Right cardiac atrium (tissue), 5 donors: ENCODE measurements around the gene STRIP1. TPM values are rescaled to one million over a fixed set of nuclear protein-coding genes. Genes with fewer than 3 reads are reported as not detected.

ENCODE experiments used
- ATAC-seq, 2 donors: fragments of 200-7000 bp; cut with Tn5 transposase; one replicate each; pipeline versions ENCODE4 v1.8.0 to v1.9.1; 2020; ENCODE audit warnings: moderate library complexity in 2 of 2, mild to moderate bottlenecking in 1 of 2
- DNase-seq, 3 donors: peaks; one replicate each; pipeline ENCODE4 v3.0.0-alpha.2; 2020
- H3K27ac ChIP-seq: one replicate; pipeline ENCODE4 v1.5.1; 2013; ENCODE audit warnings: mild to moderate bottlenecking, low read length, control low read depth, moderate library complexity
- H3K27me3 ChIP-seq: one replicate; pipeline ENCODE4 v1.6.1; 2013; ENCODE audit not compliant: control insufficient read depth, insufficient read depth
- H3K4me1 ChIP-seq: one replicate; pipeline ENCODE4 v1.6.1; 2013; ENCODE audit warnings: low read length; ENCODE audit not compliant: control insufficient read depth, insufficient read depth
- H3K4me3 ChIP-seq: one replicate; pipeline ENCODE4 v1.5.1; 2013; ENCODE audit warnings: low read length, control low read depth
- H3K9me3 ChIP-seq: one replicate; pipeline ENCODE4 v1.6.1; 2013; ENCODE audit warnings: low read length; ENCODE audit not compliant: control insufficient read depth
- WGBS: extraction: QIAGEN DNeasy Blood & Tissue Kit; methylation state at CpG from one replicate; pipeline ENCODE4 v1.1.7; 2013; 5-methylcytosine and 5-hydroxymethylcytosine counted together
- intact Hi-C, 4 donors: fragments of 100-400 bp; cut with DNase I; formaldehyde crosslinking; loops; one replicate each; pipeline versions ENCODE4 v1.11.0 to v1.14.0; 2022 to 2023
- polyA plus RNA-seq: library from polyadenylated mRNA; stranded (reverse); fragments of 200-250 nt; gene quantifications from one replicate; pipeline ENCODE4 v1.2.3, GENCODE V29; 2013
- total RNA-seq, 4 donors: library from RNA; stranded (reverse); fragmentation: NEBNext Ultra II Directional; extraction: Animal tissue kit (Norgen Biotek cat#: 25700); gene quantifications; one replicate each; pipeline ENCODE4 v1.2.1, GENCODE V29; 2021
- donor health status: healthy with polysubstance abuse.
- donor health status: DM: no; HTN: yes; CAD: no.
- donor health status: DM: no; HTN: no; CAD: no.
- donor health status: DM: no; HTN: yes; CAD: no; lungs with severe emphysema.
- donor health status: DM: yes; HTN: yes; CAD: no.

The STRIP1 gene
- total and polyA plus RNA-seq, 5 donors: 10.8 to 20.5 (median 18.6) TPM

- no peak for ATAC-seq
- 71% methylated on average over 4 of the region's 4 CpGs for WGBS
- no peak for DNase-seq
Measured at GRCh38 chr1:110086961-110087360, 52.5 kb downstream of the STRIP1 start.

GRCh38 chr1:110087812-110088738 lies 53.7 kb downstream of the STRIP1 start:
- intact Hi-C loops: no loop called here
- H3K27ac ChIP-seq: no peak overlapping the region
- WGBS: 54% methylated on average over 15 of the region's 15 CpGs
- H3K27me3 ChIP-seq: no peaks in the 10 kb centered on the region
- H3K4me1 ChIP-seq: no peaks in the 10 kb centered on the region
- no peaks in the 10 kb centered on the region for H3K9me3 ChIP-seq
- no peak overlapping the region for H3K4me3 ChIP-seq
- ATAC-seq (peak; percentile 58 to 68), DNase-seq (no peak)

More at GRCh38 chr1:110086961-110087360, 52.5 kb downstream of the STRIP1 start:
- Histone ChIP-seq H3K27ac (no peak overlapping the region), H3K4me3 (no peak overlapping the region), H3K4me1 (no peaks in the 10 kb centered on the region), H3K9me3 (no peaks in the 10 kb centered on the region), H3K27me3 (no peaks in the 10 kb centered on the region)
- intact Hi-C loops: no loop called here

GRCh38 chr1:110088739-110089316 lies 54.4 kb downstream of the STRIP1 start:
- no peak overlapping the region for H3K4me3 ChIP-seq
- WGBS: 79% methylated on average over 10 of the region's 10 CpGs
- no peak overlapping the region for H3K27ac ChIP-seq
- no peak for ATAC-seq
- H3K4me1 ChIP-seq: no peaks in the 10 kb centered on the region
- H3K9me3 ChIP-seq: no peaks in the 10 kb centered on the region
- DNase-seq: no peak
- H3K27me3 ChIP-seq: no peaks in the 10 kb centered on the region
- intact Hi-C loops: no loop called here

GRCh38 chr1:110089561-110090275 lies 55.3 kb downstream of the STRIP1 start:
- Histone ChIP-seq H3K27ac (no peak overlapping the region), H3K4me3 (no peak overlapping the region), H3K9me3 (no peaks in the 10 kb centered on the region), H3K27me3 (no peaks in the 10 kb centered on the region), H3K4me1 (no peaks in the 10 kb centered on the region)
- intact Hi-C loops: no loop called here
- no peak for ATAC-seq
- 46% methylated on average over 7 of the region's 7 CpGs for WGBS
- DNase-seq: no peak

GRCh38 chr1:110091381-110091780 lies 57.0 kb downstream of the STRIP1 start:
- no peaks in the 10 kb centered on the region for H3K9me3 ChIP-seq
- DNase-seq (no peak), ATAC-seq (no peak)
- H3K27me3 ChIP-seq: no peaks in the 10 kb centered on the region
- intact Hi-C loops: no loop called here
- no peaks in the 10 kb centered on the region for H3K4me1 ChIP-seq
- H3K27ac ChIP-seq: no peak overlapping the region
- H3K4me3 ChIP-seq: no peak overlapping the region
- 56% methylated on average over 2 of the region's 2 CpGs for WGBS

- H3K27me3 ChIP-seq: no peaks in the 10 kb centered on the region
- 71% methylated on average over 3 of the region's 3 CpGs for WGBS
- intact Hi-C loops: no loop called here
- H3K4me1 ChIP-seq: no peaks in the 10 kb centered on the region
- DNase-seq: no peak
- H3K9me3 ChIP-seq: no peaks in the 10 kb centered on the region
- H3K4me3 ChIP-seq: no peak overlapping the region
- ATAC-seq: no peak
- no peak overlapping the region for H3K27ac ChIP-seq
Measured at GRCh38 chr1:110091791-110092190, 57.4 kb downstream of the STRIP1 start.

GRCh38 chr1:110092991-110093390 lies 58.6 kb downstream of the STRIP1 start:
- WGBS: 84% methylated on average over 2 of the region's 2 CpGs
- Histone ChIP-seq H3K27ac (no peak overlapping the region), H3K4me3 (no peak overlapping the region), H3K27me3 (no peaks in the 10 kb centered on the region), H3K9me3 (no peaks in the 10 kb centered on the region), H3K4me1 (no peaks in the 10 kb centered on the region)
- DNase-seq (no peak), ATAC-seq (no peak)
- intact Hi-C loops: no loop called here

- H3K27me3 ChIP-seq: no peaks in the 10 kb centered on the region
- WGBS: 54% methylated on average over 7 of the region's 7 CpGs
- DNase-seq (no peak), ATAC-seq (no peak)
- no peaks in the 10 kb centered on the region for H3K9me3 ChIP-seq
- H3K27ac ChIP-seq: no peak overlapping the region
- intact Hi-C loops: no loop called here
- no peak overlapping the region for H3K4me3 ChIP-seq
- H3K4me1 ChIP-seq: no peaks in the 10 kb centered on the region
Measured at GRCh38 chr1:110094931-110095654, 60.7 kb downstream of the STRIP1 start.

- DNase-seq (no peak), ATAC-seq (no peak)
- 90% methylated on average over 11 of the region's 11 CpGs for WGBS
- Histone ChIP-seq H3K9me3 (no peaks in the 10 kb centered on the region), H3K27me3 (no peaks in the 10 kb centered on the region), H3K4me1 (no peaks in the 10 kb centered on the region), H3K4me3 (no peak overlapping the region), H3K27ac (no peak overlapping the region)
- intact Hi-C loops: no loop called here
Measured at GRCh38 chr1:110097507-110098221, 63.2 kb downstream of the STRIP1 start.

GRCh38 chr1:110098222-110099026 lies 64.0 kb downstream of the STRIP1 start:
- intact Hi-C loops: no loop called here
- ATAC-seq (no peak), DNase-seq (no peak)
- no peaks in the 10 kb centered on the region for H3K9me3 ChIP-seq
- no peak overlapping the region for H3K4me3 ChIP-seq
- 75% methylated on average over 9 of the region's 9 CpGs for whole genome bisulfite sequencing
- H3K27ac ChIP-seq: no peak overlapping the region
- no peaks in the 10 kb centered on the region for H3K27me3 ChIP-seq
- no peaks in the 10 kb centered on the region for H3K4me1 ChIP-seq
